H1 (cell line): ENCODE measurements around the gene RARRES1. TPM values are rescaled to one million over a fixed set of nuclear protein-coding genes. Genes with fewer than 3 reads are reported as not detected.

Experiments
- CTCF ChIA-PET: fragments of 300-600 bp; sonication (Branson Sonifier 250); formaldehyde crosslinking; loops from one replicate; lab custom pipeline; 2021; ENCODE audit not compliant: partially characterized antibody; lab: Charles Lee
- POLR2A ChIA-PET: fragments of 300-600 bp; sonication (Branson Sonifier 250); formaldehyde crosslinking; loops from one replicate; lab custom pipeline; 2021; ENCODE audit warnings: inconsistent platforms; ENCODE audit not compliant: partially characterized antibody; lab: Charles Lee
- DNase-seq, 2 experiments: peaks; one replicate each; pipeline versions ENCODE4 v3.0.0 to v3.0.0-alpha.2; 2010 to 2022; ENCODE audit warnings: low spot score in 2 of 2, low read depth in 1 of 2, mixed read lengths in 1 of 2
- FAIRE-seq: peaks from 2 replicates; lab custom pipeline; 2011; peaks lifted over from hg19 to GRCh38; lab: Jason Lieb, UNC
- H2AFZ ChIP-seq: 2 replicates; pipeline ENCODE4 v1.8.1; 2012; ENCODE audit warnings: low read length, inconsistent platforms
- H2AK5ac ChIP-seq: 2 replicates; pipeline ENCODE4 v1.6.1; 2013; ENCODE audit warnings: low read depth, low read length
- H2BK120ac ChIP-seq: replicated peaks from 2 replicates; pipeline ENCODE3; 2013; ENCODE audit warnings: low read depth, low read length, inconsistent platforms
- H2BK12ac ChIP-seq: 2 replicates; pipeline ENCODE4 v1.6.1; 2013; ENCODE audit warnings: low read depth, low read length
- H2BK15ac ChIP-seq: 2 replicates; pipeline ENCODE4 v1.6.1; 2013; ENCODE audit warnings: low read length
- H2BK20ac ChIP-seq: 2 replicates; pipeline ENCODE4 v1.6.1; 2013; ENCODE audit warnings: low read length
- H2BK5ac ChIP-seq: 2 replicates; pipeline ENCODE4 v1.6.1; 2013; ENCODE audit warnings: low read depth, low read length
- H3K14ac ChIP-seq: 2 replicates; pipeline ENCODE4 v1.6.1; 2013; ENCODE audit warnings: inconsistent platforms; ENCODE audit not compliant: insufficient read length
- H3K18ac ChIP-seq: 2 replicates; pipeline ENCODE4 v1.6.1; 2013; ENCODE audit warnings: low read length; ENCODE audit errors: extremely low read depth
- H3K23ac ChIP-seq: 2 replicates; pipeline ENCODE4 v1.6.1; 2013; ENCODE audit warnings: inconsistent platforms; ENCODE audit not compliant: insufficient read length
- H3K23me2 ChIP-seq: 2 replicates; pipeline ENCODE4 v1.6.1; 2013; ENCODE audit warnings: low read depth, low read length
- H3K27ac ChIP-seq: 2 replicates; pipeline ENCODE4 v1.6.1; 2011; ENCODE audit warnings: low read depth, low read length, inconsistent platforms
- H3K27me3 ChIP-seq, 4 experiments: replicated peaks in 1 of 4; 1 replicate in 1 of 4; 2 replicates in 3 of 4; pipeline versions ENCODE4 v1.6.1 to v1.8.1; 2011 to 2013; ENCODE audit warnings: low read length in 3 of 4, mild to moderate bottlenecking in 3 of 4, inconsistent platforms in 2 of 4, mixed read lengths in 2 of 4, moderate library complexity in 1 of 4; ENCODE audit not compliant: control insufficient read depth in 3 of 4, insufficient read depth in 3 of 4; ENCODE audit errors: extremely low read depth in 1 of 4
- H3K36me3 ChIP-seq, 4 experiments: 2 replicates each; pipeline versions ENCODE4 v1.6.1 to v1.8.1; 2011 to 2013; ENCODE audit warnings: mild to moderate bottlenecking in 4 of 4, low read length in 3 of 4, moderate library complexity in 2 of 4, control low read depth in 1 of 4, inconsistent platforms in 1 of 4; ENCODE audit not compliant: insufficient read depth in 4 of 4, control insufficient read depth in 2 of 4
- H3K4ac ChIP-seq: replicated peaks from 2 replicates; pipeline ENCODE3; 2013; ENCODE audit warnings: low read length, low read depth, mixed read lengths, inconsistent platforms; ENCODE audit not compliant: insufficient read length
- H3K4me1 ChIP-seq, 4 experiments: replicated peaks in 1 of 4; 1 replicate in 1 of 4; 2 replicates in 3 of 4; pipeline versions ENCODE4 v1.6.1 to v1.8.1; 2011 to 2013; ENCODE audit warnings: low read length in 3 of 4, inconsistent platforms in 2 of 4, mixed read lengths in 1 of 4; ENCODE audit not compliant: insufficient read depth in 4 of 4, control insufficient read depth in 3 of 4
- H3K4me2 ChIP-seq, 2 experiments: 2 replicates each; pipeline versions ENCODE4 v1.6.1 to v1.8.1; 2011 to 2013; ENCODE audit warnings: low read depth in 2 of 2, low read length in 2 of 2, control low read depth in 1 of 2, inconsistent platforms in 1 of 2, mild to moderate bottlenecking in 1 of 2; ENCODE audit not compliant: insufficient read depth in 1 of 2
- H3K4me3 ChIP-seq, 4 experiments: fragments of 200-600, 300-600 bp in 1 of 4; sonication (generic), shearing (Covaris generic), sonication (Bioruptor Twin) in 1 of 4; 2 replicates each; pipeline versions ENCODE4 v1.5.1 to v1.8.1; 2011 to 2016; ENCODE audit warnings: low read length in 4 of 4, low read depth in 3 of 4, control low read depth in 2 of 4, inconsistent platforms in 2 of 4, mild to moderate bottlenecking in 2 of 4, mixed read lengths in 1 of 4, moderate library complexity in 1 of 4; ENCODE audit not compliant: insufficient read depth in 2 of 4; ENCODE audit errors: extremely low read depth in 1 of 4
- H3K56ac ChIP-seq: replicated peaks from 2 replicates; pipeline ENCODE3; 2013; ENCODE audit warnings: low read depth, mild to moderate bottlenecking, mixed read lengths, low read length, inconsistent platforms; ENCODE audit not compliant: insufficient read length
- H3K79me1 ChIP-seq: 2 replicates; pipeline ENCODE4 v1.6.1; 2013; ENCODE audit warnings: low read depth, low read length, control low read depth
- H3K79me2 ChIP-seq, 2 experiments: 2 replicates each; pipeline versions ENCODE4 v1.6.1 to v1.8.1; 2012 to 2013; ENCODE audit warnings: low read length in 2 of 2, mild to moderate bottlenecking in 2 of 2, inconsistent platforms in 1 of 2; ENCODE audit not compliant: insufficient read depth in 2 of 2, control insufficient read depth in 1 of 2
- H3K9ac ChIP-seq, 4 experiments: replicated peaks in 1 of 4; 1 replicate in 1 of 4; 2 replicates in 3 of 4; pipeline versions ENCODE4 v1.6.1 to v1.8.1; 2011 to 2013; ENCODE audit warnings: low read depth in 3 of 4, low read length in 3 of 4, control low read depth in 2 of 4, mild to moderate bottlenecking in 2 of 4, moderate library complexity in 2 of 4, inconsistent platforms in 1 of 4; ENCODE audit errors: extremely low read depth in 1 of 4
- H3K9me3 ChIP-seq, 2 experiments: 2 replicates each; pipeline versions ENCODE4 v1.6.1 to v1.8.1; 2012 to 2013; ENCODE audit warnings: mild to moderate bottlenecking in 2 of 2, moderate library complexity in 2 of 2, control low read depth in 1 of 2, inconsistent platforms in 1 of 2, low read depth in 1 of 2, low read length in 1 of 2, mixed read lengths in 1 of 2; ENCODE audit not compliant: insufficient read depth in 2 of 2
- H4K20me1 ChIP-seq, 2 experiments: replicated peaks in 1 of 2; 2 replicates each; pipeline versions ENCODE3 to v1.8.1; 2011 to 2013; ENCODE audit warnings: inconsistent platforms in 2 of 2, low read length in 2 of 2, mild to moderate bottlenecking in 1 of 2; ENCODE audit not compliant: insufficient read depth in 2 of 2, control insufficient read depth in 1 of 2
- H4K5ac ChIP-seq: 2 replicates; pipeline ENCODE4 v1.6.1; 2013; ENCODE audit warnings: low read length, low read depth, mixed read lengths, inconsistent platforms; ENCODE audit not compliant: insufficient read length
- H4K8ac ChIP-seq: 2 replicates; pipeline ENCODE4 v1.8.0; 2013; ENCODE audit warnings: mild to moderate bottlenecking, moderate library complexity, low read length, inconsistent platforms; ENCODE audit not compliant: insufficient read depth; ENCODE audit errors: extremely low read depth
- H4K91ac ChIP-seq: replicated peaks from 2 replicates; pipeline ENCODE3; 2013; ENCODE audit warnings: low read length, mixed read lengths, inconsistent platforms; ENCODE audit not compliant: insufficient read length
- ASH2L ChIP-seq: fragments of 200-600, 300-600 bp; sonication (generic); IDR thresholded peaks from one replicate; pipeline ENCODE4 v1.7.1; 2017; ENCODE audit warnings: low read length
- CEBPB ChIP-seq: IDR thresholded peaks from 2 replicates; pipeline ENCODE4 v1.6.1; 2012; ENCODE audit warnings: low read depth, low read length
- CREB1 ChIP-seq: IDR thresholded peaks from 2 replicates; pipeline ENCODE4 v1.6.1; 2012; ENCODE audit warnings: inconsistent platforms
- EP300 ChIP-seq, 2 experiments: IDR thresholded peaks; 1 replicate in 1 of 2; 2 replicates in 1 of 2; pipeline ENCODE4 v1.6.1; 2011 to 2012; ENCODE audit warnings: low read depth in 2 of 2, low read length in 2 of 2, mild to moderate bottlenecking in 2 of 2, borderline replicate concordance in 1 of 2, inconsistent platforms in 1 of 2, moderate library complexity in 1 of 2
- GABPA ChIP-seq: IDR thresholded peaks from 2 replicates; pipeline ENCODE4 v1.6.1; 2011; ENCODE audit warnings: mild to moderate bottlenecking, low read length, moderate library complexity, borderline replicate concordance; ENCODE audit not compliant: insufficient read depth
- HDAC6 ChIP-seq: IDR thresholded peaks from one replicate; pipeline ENCODE4 v1.7.1; 2012; ENCODE audit warnings: low read depth, mild to moderate bottlenecking, inconsistent platforms, low read length, moderate library complexity
- KDM5A ChIP-seq: fragments of 200-600 bp; IDR thresholded peaks from 2 replicates; pipeline ENCODE4 v1.7.1; 2012; ENCODE audit warnings: mild to moderate bottlenecking, low read length, inconsistent platforms, mixed read lengths
- MAX ChIP-seq: IDR thresholded peaks from 2 replicates; pipeline ENCODE4 v1.6.1; 2012; ENCODE audit warnings: inconsistent platforms
- NRF1 ChIP-seq: IDR thresholded peaks from 2 replicates; pipeline ENCODE4 v1.6.1; 2011; ENCODE audit warnings: mild to moderate bottlenecking, low read depth, low read length, improper control_type of control experiment
- POLR2AphosphoS5 ChIP-seq: IDR thresholded peaks from 2 replicates; pipeline ENCODE4 v1.6.1; 2011; ENCODE audit warnings: low read depth, low read length
- POU5F1 ChIP-seq: IDR thresholded peaks from 2 replicates; pipeline ENCODE4 v1.6.1; 2011; ENCODE audit warnings: low read depth, mild to moderate bottlenecking, low read length, moderate library complexity
- RXRA ChIP-seq: IDR thresholded peaks from 2 replicates; pipeline ENCODE4 v1.6.1; 2011; ENCODE audit warnings: low read depth, mild to moderate bottlenecking, low read length, moderate library complexity; ENCODE audit not compliant: insufficient read depth
- SAP30 ChIP-seq: fragments of 300-600 bp; sonication (generic); IDR thresholded peaks from 2 replicates; pipeline ENCODE4 v1.7.1; 2012; ENCODE audit warnings: low read length, moderate library complexity, mild to moderate bottlenecking, inconsistent platforms; ENCODE audit not compliant: insufficient read depth, insufficient replicate concordance
- SIN3A ChIP-seq, 2 experiments: IDR thresholded peaks in 1 of 2; conservative IDR thresholded peaks in 1 of 2; 2 replicates each; pipeline ENCODE4 v1.6.1; 2011 to 2012; ENCODE audit warnings: low read length in 2 of 2, improper control_type of control experiment in 1 of 2, low read depth in 1 of 2, mild to moderate bottlenecking in 1 of 2
- SIRT6 ChIP-seq: IDR thresholded peaks from one replicate; pipeline ENCODE4 v1.7.1; 2012; ENCODE audit warnings: low read length, inconsistent platforms
- WGBS, 2 experiments: shearing (Covaris generic) in 1 of 2; methylation state at CpG; one replicate each; pipeline versions ENCODE4 v1.1.6 to v1.1.7; 2013 to 2015; ENCODE audit warnings: low lambda C conversion rate in 2 of 2, mixed read lengths in 2 of 2, inconsistent platforms in 1 of 2, low coverage in 1 of 2, missing lambda C conversion rate in 1 of 2; ENCODE audit not compliant: insufficient replicate concordance in 2 of 2, insufficient coverage in 1 of 2, insufficient read length in 1 of 2; ENCODE audit errors: extremely low coverage in 1 of 2, missing lambda C conversion rate in 1 of 2; 5-methylcytosine and 5-hydroxymethylcytosine counted together
- polyA plus RNA-seq, 7 experiments: library from polyadenylated mRNA; depleted of rRNA in 3 of 7; stranded (reverse) in 5 of 7; unstranded in 2 of 7; fragments of >200 nt in 5 of 7; fragments of 200-250 nt in 2 of 7; gene quantifications; 1 replicate in 5 of 7; 2 replicates in 1 of 7; 4 replicates in 1 of 7; pipeline versions ENCODE4 v1.2.1 to v1.2.3, GENCODE V29; 2011 to 2013; ENCODE audit warnings: missing spikeins in 2 of 7, mixed read lengths in 2 of 7
- total RNA-seq: library from RNA; stranded (reverse); fragmentation: NEBNext Ultra II Directional; extraction: Animal tissue kit (Norgen Biotek cat#: 25700); gene quantifications from 2 replicates; pipeline ENCODE4 v1.2.1, GENCODE V29; 2021

RARRES1 gene
- total and polyA plus RNA-seq, 2 of the 8 experiments (the other 6 are each of a cell fraction or from before 2014, with no cell fraction given), result 0.26 to 0.71 TPM

- no peak overlapping the region for H3K9ac ChIP-seq
- no peak overlapping the region for H4K8ac ChIP-seq
- H3K9me3 ChIP-seq, result peaks cover 4 to 5% of the 10 kb centered on the region in 2 experiments; a peak in 1 of 4 replicates
- WGBS, 2 experiments, result 98% methylated on average over 2 of the region's 2 CpGs; no CpG with 5 or more reads in 1 of the 2 experiments
- no peak overlapping the region for H2BK5ac ChIP-seq
- POLR2A ChIA-PET, result no interaction called here
- TF ChIP-seq CREB1, result no peak
- TF ChIP-seq CEBPB, result no peak
- TF ChIP-seq SIN3A (conservative IDR thresholded peaks at IDR 0.05 in 1 of 2, IDR thresholded peaks at IDR 0.05 in 1 of 2; ENCODE audit: low read depth in 1 of 2, low read length in 2 of 2), result no peak
- no peak for TF ChIP-seq HDAC6
- TF ChIP-seq KDM5A, result no peak
- TF ChIP-seq SIRT6, result no peak
- TF ChIP-seq GABPA, result no peak
- no peak for TF ChIP-seq NRF1
- no peak for TF ChIP-seq SAP30
- no peak for TF ChIP-seq EP300 (IDR thresholded peaks at IDR 0.05; ENCODE audit: borderline replicate concordance in 1 of 2, low read depth in 2 of 2, low read length in 2 of 2)
- no peak for TF ChIP-seq MAX
- TF ChIP-seq ASH2L, result no peak
- TF ChIP-seq POLR2AphosphoS5, result no peak
- no peak for TF ChIP-seq POU5F1
- no peak for TF ChIP-seq RXRA
- H2BK12ac ChIP-seq, result no peak overlapping the region
- H3K4me3 ChIP-seq, result no peak overlapping the region
- no peaks in the 10 kb centered on the region for H3K79me2 ChIP-seq
- no peak overlapping the region for H3K14ac ChIP-seq
- H2AFZ ChIP-seq, result no peak overlapping the region
- no peak overlapping the region for H3K4ac ChIP-seq
- H3K27ac ChIP-seq, result no peak overlapping the region
- peaks cover 0 to 7% (median 2%) of the 10 kb centered on the region in 4 experiments; a peak in 3 of 7 replicates for H3K27me3 ChIP-seq
- DNase-seq (no peak), FAIRE-seq (no peak)
- no peak overlapping the region for H3K18ac ChIP-seq
- no peak overlapping the region for H2BK15ac ChIP-seq
- H4K20me1 ChIP-seq, result no peaks in the 10 kb centered on the region
- no peak overlapping the region for H3K23ac ChIP-seq
- H3K4me1 ChIP-seq, result no peaks in the 10 kb centered on the region
- H2BK20ac ChIP-seq, result no peak overlapping the region
- H3K56ac ChIP-seq, result no peak overlapping the region
- H2BK120ac ChIP-seq, result no peak overlapping the region
- H3K36me3 ChIP-seq, result no peaks in the 10 kb centered on the region
- no peaks in the 10 kb centered on the region for H3K79me1 ChIP-seq
- H3K4me2 ChIP-seq, result no peak overlapping the region
- H4K91ac ChIP-seq, result no peak overlapping the region
- CTCF ChIA-PET, result interaction anchor here (1.1 to 2.8 kb wide), 4 partner anchors 10 to 52 kb away, joined by 3 to 18 read pairs (median 6); no protein-coding TSS in a partner anchor
- no peak overlapping the region for H4K5ac ChIP-seq
- no peak overlapping the region for H2AK5ac ChIP-seq
- H3K23me2 ChIP-seq, result peaks cover 5% of the 10 kb centered on the region; the same call in 1 of the 2 replicates
These were observed 5.2 kb upstream of the RARRES1 start for GRCh38 chr3:158737410-158737809.
